GM19397 (cell line): ENCODE results near the gene FLT4.

Experiments used
- ATAC-seq: cut with Tn5 transposase; IDR thresholded peaks from one replicate; pipeline ENCODE4 v1.9.1; 2021; ENCODE audit warnings: mild to moderate bottlenecking, moderate library complexity; ENCODE audit not compliant: unreplicated experiment

The FLT4 gene

DNA sequence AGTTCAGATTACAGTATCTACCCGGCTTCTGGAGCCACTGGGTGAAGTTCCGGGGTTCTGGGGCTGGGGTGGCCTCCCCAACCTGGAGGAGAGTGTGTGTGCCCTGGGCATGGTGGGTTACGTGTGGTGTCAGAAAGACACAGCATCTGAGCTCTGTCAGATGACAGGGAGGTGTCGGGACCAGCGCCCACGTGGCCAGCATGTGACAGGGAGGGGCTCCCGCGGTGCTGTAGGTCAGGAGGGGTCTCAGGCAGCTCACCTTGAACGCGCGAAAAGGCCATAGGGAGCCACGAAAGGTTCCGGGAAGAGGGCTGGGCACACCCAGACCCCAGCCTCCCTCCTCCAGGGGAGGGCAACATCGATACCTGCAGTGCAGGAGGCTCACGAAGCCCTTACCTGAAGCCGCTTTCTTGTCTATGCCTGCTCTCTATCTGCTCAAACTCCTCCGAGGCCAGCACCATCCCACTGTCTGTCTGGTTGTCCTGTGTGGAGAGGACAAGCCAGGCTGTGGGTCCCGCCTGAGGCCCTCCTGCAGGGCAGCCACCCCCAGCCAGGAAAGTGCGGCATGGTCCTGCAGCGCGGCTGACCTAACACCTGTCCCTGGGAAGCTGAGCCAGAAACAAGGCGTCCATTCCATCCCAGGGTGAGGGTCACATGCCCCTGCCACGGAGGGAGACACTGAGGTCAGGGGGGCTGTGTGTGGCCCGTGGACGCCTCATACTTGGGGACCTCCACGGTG, 40.7 kb downstream of the FLT4 start:
- ATAC-seq: no peak

DNA sequence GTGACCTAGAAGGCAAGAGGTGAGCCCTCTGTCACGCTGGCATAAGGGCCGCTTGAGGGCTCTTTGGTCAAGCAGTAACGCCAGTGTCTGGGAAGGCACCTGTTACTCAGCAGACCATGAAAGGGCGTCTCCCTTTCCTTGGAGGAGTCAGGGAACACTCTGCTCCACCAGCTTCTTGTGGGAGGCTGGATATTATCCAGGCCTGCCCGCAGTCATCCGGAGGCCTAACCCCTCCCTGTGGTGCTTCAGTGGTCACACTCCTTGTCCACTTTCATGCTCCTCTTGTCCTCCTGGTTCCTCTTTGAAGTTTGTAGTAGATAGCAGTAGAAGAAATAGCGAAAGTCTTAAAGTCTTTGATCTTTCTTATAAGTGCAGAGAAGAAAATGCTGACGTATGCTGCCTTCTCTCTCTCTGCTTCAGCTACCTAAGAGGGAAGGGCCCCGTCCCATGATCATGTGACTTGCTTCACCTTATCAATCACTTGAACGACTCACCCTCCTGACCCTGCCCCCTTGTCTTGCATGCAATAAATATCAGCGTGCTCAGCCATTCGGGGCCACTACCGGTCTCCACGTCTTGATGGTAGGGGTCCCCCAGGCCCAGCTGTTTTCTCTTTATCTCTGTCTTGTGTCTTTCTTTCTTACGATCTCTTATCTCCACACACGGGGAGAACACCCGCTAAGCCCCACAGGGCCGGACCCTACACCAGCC, 41.4 kb downstream of the FLT4 start:
- no peak for ATAC-seq

DNA sequence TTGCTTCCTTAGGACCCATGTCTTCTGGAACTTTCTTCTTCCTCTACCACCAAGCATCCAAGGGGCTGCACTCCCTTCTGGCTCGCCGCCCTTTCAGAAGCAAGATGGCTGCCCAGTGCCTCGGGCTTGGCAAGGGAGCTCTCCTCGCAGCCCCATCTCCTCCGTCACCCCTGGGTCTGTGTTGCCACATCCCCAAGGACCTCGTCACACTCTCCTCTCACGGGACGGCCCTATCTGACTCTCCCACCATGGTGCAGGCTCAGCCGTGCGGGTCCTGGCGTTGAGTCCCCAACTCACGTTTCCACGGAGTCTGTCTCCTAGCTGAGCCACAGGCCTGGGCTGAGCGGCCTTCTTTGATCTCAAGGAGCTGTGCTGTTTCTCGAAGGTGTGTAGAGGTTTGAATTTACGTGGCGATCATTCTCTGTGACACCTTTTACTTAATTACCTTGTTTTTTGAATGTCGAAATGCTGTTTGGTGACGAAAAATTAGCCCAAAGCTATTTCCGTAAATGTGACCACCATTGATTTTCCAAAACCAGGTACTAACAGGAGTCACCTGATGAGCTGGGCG, 43.1 kb downstream of the FLT4 start:
- no peak for ATAC-seq

DNA sequence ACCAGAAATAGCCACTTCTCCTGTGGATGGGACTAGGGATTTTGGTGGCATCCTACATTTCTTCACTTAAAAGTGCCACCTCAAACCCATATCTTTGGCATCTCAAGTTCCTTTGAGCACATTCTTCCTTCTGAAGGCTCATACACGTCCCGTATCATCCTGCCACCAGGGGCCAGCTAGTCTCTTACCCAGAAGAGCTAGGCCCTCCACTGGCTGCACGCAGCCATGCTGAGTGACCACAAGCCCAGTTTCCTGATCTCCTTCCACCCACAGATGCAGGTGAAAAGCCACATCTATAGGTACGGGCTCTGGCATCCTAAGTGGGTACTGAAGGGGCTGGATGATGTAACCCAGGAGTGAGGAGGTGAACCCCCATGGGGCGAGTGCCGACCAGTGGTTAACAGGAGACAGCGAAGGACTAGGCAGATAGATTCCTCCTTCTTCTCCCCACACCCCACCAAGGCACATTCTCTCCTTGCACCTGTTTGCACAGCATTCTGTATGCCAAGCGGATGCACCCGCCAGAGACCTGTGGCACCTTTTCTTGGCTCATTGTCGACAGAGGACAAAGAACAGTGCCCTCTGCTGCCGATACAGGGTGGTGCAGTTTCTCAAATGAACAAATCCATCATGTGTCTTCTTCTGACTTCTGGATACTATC, 43.7 kb downstream of the FLT4 start:
- ATAC-seq: no peak

DNA sequence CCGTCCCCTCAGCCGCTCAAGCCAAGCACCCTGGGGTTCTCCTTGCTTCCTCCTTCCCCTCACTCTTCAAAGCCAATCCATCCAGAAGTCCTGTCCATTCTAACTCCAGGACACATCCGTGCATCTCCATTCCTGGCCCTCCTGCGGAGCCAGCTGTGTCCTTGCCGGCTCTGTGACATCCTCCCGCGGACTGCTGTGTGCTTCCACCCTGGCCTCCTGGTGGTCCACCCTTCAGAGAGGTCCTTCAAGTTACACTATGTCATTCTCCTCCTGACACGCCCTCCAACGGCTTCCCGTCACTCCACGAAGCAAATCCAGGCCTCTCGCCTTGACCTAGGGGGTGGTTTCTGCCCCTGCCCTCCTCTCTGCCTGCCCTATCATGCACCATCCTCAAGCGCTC, 45.1 kb downstream of the FLT4 start:
- no peak for ATAC-seq

DNA sequence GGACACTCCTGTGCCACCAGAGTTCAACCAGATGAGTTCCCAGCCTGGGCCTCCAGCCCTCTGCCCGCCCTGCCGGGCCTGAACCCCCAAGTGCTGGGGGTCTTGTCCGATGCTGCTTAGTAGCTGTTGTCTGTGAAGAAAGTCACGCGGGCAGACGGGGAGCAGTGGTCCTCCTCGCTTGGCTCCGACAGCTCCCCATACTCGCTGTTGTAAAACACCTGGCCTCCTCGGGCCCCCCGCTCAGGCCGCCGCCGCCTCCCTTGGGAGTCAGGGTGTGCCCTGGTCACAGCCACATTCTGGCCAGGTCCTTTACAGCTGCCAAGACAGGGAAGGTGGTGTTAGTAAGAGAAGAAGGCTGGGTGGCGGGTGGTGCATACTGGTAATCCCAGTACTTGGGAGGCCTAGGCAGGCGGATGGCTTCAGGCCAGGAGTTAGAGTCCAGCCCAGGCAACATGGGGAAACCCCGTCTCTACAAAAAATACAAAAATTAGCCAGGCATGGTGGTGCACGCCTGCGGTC, 46.3 kb downstream of the FLT4 start:
- ATAC-seq: no peak

DNA sequence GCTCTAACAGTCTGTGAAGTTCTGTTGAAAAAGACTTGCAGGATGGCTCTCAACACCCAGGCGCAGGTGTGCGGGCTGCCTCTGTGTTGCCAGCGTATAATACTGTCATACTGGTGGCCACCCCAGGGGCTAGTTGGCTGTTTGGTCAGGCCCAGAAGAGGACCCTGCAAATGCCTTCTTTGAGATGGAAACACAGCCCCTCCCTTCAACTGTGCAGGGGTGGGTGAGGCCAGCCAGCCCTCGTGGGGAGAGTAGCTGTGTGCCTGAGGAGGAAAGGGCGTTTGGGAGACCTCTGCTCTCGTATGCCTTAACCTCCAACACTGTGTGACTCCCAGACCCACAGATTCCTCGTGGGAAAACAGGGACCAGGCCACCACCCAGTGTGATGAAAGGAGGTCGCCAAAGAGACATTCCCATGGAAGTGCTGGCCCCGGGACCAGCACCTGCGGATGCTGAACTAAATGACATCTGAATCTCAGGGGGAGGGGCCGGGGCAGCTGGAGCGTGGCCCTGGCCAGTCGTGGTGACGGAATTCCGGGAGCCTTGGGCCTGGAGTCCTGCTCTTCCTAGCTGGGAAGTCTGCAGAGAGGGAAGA, 46.8 kb downstream of the FLT4 start:
- no peak for ATAC-seq

DNA sequence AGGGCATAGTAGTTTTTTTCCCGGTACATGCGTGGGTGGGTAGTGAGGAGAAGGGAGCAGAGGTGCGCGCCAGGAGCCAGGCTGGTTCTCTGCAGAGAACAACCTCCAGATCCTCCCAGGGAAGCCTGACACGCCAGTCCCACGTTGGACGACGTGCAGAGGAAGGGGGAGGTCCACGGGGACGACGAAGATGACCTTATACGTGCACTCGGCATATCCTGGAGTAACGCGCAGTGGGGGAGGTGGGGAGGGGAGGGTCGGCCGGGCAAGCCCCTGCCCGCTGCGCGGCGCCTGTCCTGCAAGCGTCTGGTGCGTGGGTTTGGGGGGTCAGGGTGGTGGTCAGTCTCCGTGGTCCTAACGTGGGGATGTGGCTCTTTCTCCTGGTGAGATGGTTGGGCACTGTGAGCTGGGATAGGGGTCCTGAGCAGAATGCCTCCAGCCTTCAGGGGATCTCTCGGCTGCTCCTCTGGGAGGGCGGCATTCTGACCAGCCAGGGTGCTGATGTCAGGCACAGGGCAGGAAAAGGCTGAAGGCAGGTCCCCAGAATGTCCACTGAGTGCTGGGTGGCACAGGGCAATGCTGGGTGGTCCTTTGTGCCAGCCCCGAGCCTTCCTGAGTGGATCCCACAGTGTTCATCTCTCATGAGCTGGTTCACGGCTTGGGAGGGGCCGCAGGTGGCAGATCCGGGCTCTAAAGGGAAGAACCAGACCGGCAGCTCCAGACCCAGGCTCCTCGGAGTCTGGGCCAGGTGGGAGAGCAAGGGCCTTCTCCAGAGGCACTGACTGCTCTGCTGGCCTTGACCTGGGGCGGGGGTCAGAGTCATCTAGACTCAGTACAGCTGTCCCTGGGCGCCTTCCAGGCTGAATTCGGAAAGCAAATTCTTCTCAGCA, 47.6 kb downstream of the FLT4 start:
- no peak for ATAC-seq

DNA sequence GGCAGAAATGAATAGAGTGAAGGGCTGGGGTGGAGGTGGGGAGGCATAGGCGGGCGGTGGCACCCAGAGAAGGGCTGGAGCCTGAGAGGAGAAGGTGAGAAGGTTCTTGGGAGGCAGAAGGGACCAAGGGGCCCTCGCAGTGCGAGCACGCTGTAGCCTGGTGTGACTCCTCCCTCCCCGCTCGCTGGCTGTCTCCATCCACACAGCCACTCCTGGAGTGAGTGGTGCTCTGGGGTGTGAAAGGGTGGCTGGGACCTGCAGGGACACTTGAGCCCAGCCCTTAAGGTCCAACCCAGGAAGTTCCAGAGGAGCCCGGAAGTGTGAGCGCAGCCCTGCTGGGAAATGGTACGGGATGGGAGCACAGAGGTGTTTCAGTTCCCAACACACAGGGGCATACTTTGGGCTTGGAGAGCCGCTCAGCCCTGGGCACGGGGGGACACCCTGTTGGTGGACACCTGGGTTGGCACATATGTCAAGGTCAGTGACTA, 48.8 kb downstream of the FLT4 start:
- ATAC-seq: no peak

DNA sequence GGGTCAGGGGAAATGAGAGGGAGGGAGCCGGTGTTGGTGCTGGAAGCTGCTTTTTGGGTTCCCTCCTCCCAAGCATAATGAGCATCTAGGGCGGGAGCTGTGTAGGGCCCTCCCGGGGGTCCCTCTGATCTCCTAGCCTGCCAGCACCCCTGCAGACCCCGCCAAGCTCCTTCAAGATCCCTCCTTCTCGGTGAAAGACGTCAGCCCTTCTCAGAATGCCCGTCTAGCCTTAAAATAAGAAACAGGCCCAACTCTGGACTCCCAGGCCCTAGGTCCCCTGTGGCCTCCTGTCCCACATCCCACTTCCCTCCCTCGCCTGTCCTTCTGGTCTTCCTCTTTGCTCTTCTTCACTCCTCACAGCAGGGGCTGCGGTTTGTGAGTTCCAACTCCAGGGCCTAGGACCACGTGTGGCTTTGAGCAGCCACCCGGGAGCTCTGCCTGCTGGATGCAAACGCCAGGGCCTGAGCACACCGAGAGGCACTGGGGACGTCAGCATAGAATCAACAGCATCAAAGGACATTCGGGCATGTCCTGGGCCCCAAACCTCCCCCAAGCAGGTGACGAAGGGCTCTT, 49.3 kb downstream of the FLT4 start:
- no peak for ATAC-seq

DNA sequence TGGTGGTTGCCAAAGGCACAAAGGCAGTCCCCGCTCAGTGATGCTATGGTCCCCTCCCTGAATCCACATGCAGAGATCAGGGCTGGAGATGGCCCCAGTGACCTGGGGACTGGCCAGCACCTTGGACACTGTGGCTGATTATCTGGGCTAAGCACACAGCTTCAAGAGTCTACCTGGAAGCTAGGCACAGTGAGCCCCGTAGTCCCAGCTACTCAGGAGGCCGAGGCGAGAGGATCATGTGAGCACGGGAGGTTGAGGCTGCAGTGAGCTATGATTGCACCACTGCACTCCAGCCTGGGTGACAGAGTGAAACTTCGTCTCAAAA, 49.8 kb downstream of the FLT4 start:
- ATAC-seq: no peak

DNA sequence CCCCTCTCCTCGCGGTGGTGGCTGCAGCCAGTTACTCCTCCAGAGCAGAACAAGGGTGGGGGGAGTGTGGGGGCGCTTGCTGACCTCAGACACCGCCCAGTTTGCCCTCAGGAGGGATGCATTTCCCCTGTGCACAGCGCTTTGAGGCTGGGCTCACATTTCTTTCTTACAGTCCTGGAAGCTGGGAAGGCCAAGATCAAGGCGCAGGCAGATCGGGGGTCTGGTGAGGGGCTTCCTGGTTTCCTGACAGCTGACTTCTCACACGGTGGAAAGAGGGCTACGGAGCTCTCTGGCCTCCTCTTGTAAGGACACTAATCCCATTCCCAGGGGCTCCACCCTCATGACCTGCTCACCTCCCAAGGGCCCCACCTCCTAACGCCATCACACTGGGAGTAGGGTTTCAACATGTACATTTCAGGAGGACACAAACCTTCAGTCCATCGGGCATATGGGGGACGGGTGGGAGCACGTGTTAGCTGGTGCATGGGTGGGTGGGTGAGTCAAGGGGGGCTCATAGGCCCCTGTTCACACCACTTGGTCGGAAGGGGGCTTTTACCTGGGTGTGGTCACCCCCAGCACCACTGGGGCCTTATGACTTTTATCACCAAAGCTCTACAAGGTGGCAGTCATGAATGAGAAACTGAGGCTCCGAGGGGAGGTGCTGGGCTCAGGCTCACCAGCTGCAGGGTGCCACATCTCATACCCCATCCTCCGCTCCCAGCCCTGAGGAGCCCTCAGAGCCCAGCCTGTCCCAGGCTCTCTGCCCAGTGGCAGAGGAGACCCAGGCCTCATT, 50.4 kb downstream of the FLT4 start:
- ATAC-seq: no peak

DNA sequence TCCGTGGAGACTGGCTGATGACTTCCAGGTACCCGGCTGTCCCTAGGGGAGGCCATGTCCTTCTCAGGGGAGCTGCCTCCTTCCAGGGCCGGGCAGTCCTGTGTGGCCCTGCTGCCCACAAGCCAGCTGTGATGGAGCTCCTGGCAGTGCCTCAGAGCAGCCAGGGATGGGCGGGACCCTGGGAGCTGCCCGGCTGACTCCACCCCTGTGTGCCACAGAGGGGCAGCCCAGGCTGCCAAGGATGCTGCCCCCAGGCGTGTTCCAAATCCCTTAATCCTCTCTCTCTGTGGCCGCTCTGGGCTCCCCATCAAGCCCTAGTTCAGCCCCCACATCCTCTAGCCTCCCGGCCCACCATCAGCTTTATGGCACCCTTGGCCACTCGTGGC, 51.1 kb downstream of the FLT4 start:
- ATAC-seq: no peak

DNA sequence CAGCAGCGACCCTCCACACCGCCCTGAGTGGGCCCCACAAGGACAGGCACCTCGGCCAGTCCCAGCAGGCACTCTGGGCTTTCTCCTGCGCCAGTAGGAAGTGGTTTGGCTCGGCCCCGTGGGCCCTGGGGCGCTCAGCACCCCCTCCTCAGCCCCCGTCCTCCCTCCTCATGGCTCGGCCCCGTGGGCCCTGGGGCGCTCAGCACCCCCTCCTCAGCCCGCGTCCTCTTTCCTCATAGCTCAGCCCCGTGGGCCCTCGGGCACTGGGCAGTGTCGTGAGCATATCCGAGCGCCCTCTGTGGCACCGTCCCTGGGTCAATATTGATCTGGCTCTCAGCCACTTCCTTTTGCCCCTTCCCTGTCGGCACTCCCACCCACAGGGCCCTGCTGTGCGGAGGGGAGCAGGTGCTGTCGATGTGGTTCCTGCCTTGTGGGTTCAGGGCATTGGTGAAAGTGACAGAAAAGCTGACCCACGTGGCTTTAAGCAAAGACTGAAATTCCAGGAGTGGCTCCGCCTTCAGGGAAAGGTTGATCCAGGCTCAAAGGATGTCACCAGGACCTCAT, 52.6 kb downstream of the FLT4 start:
- no peak for ATAC-seq

DNA sequence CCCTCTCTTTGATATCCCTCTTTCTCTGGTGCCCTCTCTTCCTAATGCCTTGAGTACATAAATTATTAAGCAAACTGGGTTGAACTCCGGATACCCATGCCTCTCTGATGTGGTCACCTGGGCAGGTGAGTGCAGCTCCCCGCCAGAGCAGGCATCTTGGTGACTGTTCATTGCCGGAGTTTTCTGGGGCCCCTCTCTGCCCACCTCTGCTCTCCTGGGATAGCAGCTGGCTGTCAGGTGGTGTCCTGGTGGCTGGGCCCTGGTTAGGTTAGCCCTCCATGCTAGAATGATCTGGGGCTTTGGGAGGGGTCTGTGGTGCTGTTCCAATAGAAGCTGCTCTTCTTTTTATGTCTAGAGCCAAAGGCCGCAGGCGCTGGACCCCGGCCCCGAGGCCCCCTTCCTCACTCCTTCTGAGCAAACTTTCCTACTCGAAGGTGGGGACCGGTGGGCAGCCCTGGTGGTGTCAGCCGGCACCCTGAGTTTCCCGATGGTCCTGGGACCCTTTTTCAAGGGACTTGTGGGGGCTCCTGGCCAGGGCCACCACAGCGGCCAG, 53.2 kb downstream of the FLT4 start:
- no peak for ATAC-seq

DNA sequence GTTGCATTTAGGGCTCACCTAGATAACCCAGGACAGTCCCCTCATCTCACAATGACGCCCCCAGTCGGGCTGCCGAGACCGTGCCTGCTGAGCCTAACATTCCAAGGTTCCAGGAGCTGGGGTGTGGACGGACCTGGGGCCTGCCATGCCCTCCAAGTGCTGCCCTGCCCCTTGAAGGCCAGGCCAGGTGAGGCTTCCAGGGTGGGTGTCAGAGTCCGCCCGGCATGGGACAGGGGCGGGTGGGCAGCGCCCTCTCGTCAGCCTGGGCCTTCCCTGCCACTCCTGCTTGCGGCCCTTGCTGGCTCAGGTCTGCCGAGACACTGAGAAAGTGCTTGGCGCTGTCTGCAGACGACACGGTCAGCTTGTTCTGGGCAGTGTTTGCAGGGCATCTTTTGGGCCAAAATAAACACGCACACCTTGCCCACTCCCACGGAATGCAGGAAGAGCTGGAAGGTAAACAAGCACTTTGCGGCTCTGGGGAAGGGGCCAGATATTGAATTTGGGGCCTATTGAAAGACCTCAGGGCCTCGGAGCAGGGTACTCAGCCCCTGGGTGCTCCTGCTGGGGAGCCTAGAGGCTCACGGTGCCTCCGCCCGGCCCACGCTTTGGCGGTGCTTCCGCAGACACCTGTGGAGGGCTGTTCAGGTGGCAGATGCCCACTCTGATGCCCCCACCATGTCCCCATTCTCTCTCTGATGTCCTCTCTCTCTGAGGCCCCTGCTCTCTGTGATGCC, 53.9 kb downstream of the FLT4 start:
- ATAC-seq: no peak

DNA sequence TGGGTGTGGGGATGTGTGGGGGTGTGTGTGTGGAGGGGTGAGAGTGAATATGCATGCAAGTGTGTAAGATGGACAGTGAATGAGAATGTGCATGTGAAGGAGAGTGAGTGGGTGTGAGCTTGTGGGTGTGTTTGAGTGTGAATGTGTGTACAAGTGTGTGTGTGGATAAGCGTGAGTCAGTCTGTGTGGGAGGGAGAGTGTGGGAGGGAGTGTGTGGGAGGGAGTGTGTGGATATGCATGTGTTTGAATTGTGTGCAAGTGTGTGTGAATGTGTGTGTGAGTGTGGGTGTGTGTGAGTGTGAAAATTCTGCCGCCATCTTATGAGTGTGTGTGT, 54.4 kb downstream of the FLT4 start:
- no peak for ATAC-seq
